ENCODE data around the gene PCP2. TPM values are rescaled to one million over a fixed set of nuclear protein-coding genes. Genes with fewer than 3 reads are reported as not detected.

PCP2 gene
- total and polyA plus RNA-seq, 2 of the 13 experiments (the other 11 are each of a cell fraction or from before 2014, with no cell fraction given), result 0.62 TPM; not detected in 1

DNA sequence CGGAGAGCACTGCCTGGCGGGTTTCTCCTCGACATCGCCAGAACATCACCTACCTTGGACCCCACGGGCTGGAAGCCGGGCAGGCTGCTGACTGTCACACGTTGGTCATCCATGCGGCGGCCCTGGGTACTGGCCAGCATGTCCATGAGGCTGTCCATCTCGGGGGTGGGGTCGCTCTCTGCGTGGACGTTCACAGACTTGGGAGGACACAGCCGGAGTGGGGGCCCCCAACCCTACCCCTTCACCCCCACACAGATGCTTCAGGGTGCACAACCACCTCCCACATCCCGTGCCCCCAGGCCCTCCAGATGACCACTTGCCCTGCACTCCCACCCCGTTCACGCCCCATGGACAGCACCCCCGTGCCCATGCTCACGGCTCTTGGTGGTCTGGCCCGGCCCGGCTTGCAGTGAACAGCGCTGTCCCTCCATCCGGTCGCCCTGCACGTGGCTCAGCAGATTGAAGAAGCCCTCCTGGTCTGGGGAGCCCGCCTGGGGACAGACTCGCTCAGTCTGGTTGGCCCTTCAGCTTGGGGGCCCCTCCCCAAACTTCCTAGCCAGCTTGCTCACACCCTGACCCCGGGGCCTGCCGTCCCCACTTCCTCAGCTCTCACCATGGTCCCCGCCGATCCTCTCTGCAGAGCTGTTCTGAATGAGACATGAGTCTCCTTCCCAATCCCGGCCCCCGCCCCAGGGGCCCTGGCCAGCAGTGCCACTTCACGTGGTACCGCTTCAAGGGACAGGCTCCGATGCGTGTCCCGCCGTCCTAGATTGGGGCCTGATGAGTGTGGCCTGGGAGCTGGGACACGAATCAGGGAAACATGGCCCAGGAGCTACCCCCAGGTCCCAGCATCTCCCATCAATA, 947 bp downstream of the PCP2 start:
- FAIRE-seq, result no peak
- H3K36me3 ChIP-seq (replicated peaks in 1 of 2; ENCODE audit: control insufficient read depth in 1 of 2, insufficient read depth in 2 of 2, low read length in 2 of 2), result peaks cover 0 to 1% of the 10 kb centered on the region in 2 experiments; a peak in 1 of 5 replicates
- H3K4me2 ChIP-seq (ENCODE audit: low read depth, low read length), result no peak overlapping the region
- WGBS (ENCODE audit: low lambda C conversion rate), result 94% methylated on average over 12 of the region's 40 CpGs
- peaks cover 33% of the 10 kb centered on the region for H3K79me2 ChIP-seq (ENCODE audit: insufficient read depth, low read length)
- no peak overlapping the region for H3K27ac ChIP-seq (ENCODE audit: extremely low read length, insufficient read depth, low read length)
- intact Hi-C loops (cut with micrococcal nuclease; ENCODE audit: unreplicated experiment), result no loop called here
- no peak overlapping the region for H3K9ac ChIP-seq (ENCODE audit: insufficient read depth, low read depth, low read length)
- POLR2A ChIA-PET, result interaction anchor here (1.2 to 1.5 kb wide), 2 partner anchors 9 to 14 kb away, joined by 3 to 4 read pairs; no protein-coding TSS in a partner anchor
- no peak for ATAC-seq
- CTCF ChIA-PET (ENCODE audit: low intra/inter-chr PET ratio, low total read pairs), result no interaction called here
- no peak for DNase-seq (ENCODE audit: low spot score)
- no peaks in the 10 kb centered on the region; a peak in 1 of 5 replicates for H3K27me3 ChIP-seq (ENCODE audit: control insufficient read depth in 1 of 2, insufficient read depth in 2 of 2, low read length in 2 of 2)
- peaks cover 36% of the 10 kb centered on the region for H3K4me1 ChIP-seq (ENCODE audit: insufficient read depth, low read length)
- H3K9me3 ChIP-seq (ENCODE audit: low read length), result no peaks in the 10 kb centered on the region
- TF ChIP-seq BCL6 (CRISPR knock-in tag; IDR thresholded peaks at IDR 0.05) (no peak), AGO2 (optimal IDR thresholded peaks at IDR 0.05; ENCODE audit: low read depth, low read length) (peak; percentile 23)
- H3K4me3 ChIP-seq (replicated peaks in 1 of 3; ENCODE audit: insufficient read depth in 1 of 3, low read depth in 2 of 3, low read length in 3 of 3), result no peak overlapping the region
- H4K20me1 ChIP-seq (ENCODE audit: insufficient read depth, low read length), result no peaks in the 10 kb centered on the region
- in situ Hi-C loops (cut with HindIII; ENCODE audit: extremely low pct_ligation_motif_present, low pct_unique_long_range_greater_than_20kb), result no loop called here
- BruUV-seq (replicated peaks), result no TSS peak
- no peak overlapping the region for H2AFZ ChIP-seq (ENCODE audit: low read length)

DNA sequence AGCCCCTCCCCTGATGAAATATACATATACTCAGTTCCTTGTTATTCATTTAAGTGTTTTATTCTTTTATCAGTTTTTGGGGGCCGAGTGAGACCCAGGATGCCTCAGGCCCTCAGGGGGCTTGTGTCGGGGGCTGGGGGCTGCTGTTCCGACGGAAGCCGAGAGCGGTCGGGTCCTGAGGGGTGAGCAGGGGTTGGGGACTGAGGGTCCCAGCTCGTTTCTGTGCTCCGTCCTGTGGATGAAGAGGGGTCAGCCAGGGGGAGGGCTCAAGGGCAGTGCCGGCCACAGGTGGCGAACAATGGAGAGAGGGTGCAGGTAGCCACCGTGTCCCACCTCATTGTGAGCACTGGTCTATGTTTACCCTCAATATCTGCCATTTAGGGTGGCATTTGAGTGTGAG, 1.9 kb downstream of the PCP2 start:
- Histone ChIP-seq H3K9me3 (ENCODE audit: low read length) (no peaks in the 10 kb centered on the region), H3K36me3 (replicated peaks in 1 of 2; ENCODE audit: control insufficient read depth in 1 of 2, insufficient read depth in 2 of 2, low read length in 2 of 2) (peaks cover 4 to 7% of the 10 kb centered on the region in 2 experiments; a peak in 4 of 5 replicates), H3K4me3 (replicated peaks in 1 of 3; ENCODE audit: insufficient read depth in 1 of 3, low read depth in 2 of 3, low read length in 3 of 3) (no peak overlapping the region), H3K4me1 (ENCODE audit: insufficient read depth, low read length) (peaks cover 35% of the 10 kb centered on the region), H3K27me3 (ENCODE audit: control insufficient read depth in 1 of 2, insufficient read depth in 2 of 2, low read length in 2 of 2) (no peaks in the 10 kb centered on the region; a peak in 1 of 5 replicates), H2AFZ (ENCODE audit: low read length) (no peak overlapping the region), H4K20me1 (ENCODE audit: insufficient read depth, low read length) (no peaks in the 10 kb centered on the region), H3K9ac (ENCODE audit: insufficient read depth, low read depth, low read length) (no peak overlapping the region), H3K79me2 (ENCODE audit: insufficient read depth, low read length) (peaks cover 38% of the 10 kb centered on the region), H3K27ac (ENCODE audit: extremely low read length, insufficient read depth, low read length) (no peak overlapping the region), H3K4me2 (ENCODE audit: low read depth, low read length) (no peak overlapping the region)
- FAIRE-seq, result no peak
- TF ChIP-seq, protein P1, sequence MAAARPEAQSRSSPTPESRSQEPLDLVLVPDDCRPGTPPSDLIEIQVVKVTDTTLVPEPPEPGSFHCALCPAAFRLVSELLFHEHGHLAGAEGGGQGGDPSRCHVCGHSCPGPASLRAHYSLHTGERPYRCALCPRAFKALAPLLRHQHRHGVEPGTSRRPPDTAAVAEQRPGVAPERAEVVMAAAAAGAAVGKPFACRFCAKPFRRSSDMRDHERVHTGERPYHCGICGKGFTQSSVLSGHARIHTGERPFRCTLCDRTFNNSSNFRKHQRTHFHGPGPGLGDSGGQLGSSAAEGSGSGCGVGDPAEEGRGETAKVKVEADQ (CRISPR knock-in tag; IDR thresholded peaks at IDR 0.05; ENCODE audit: borderline replicate concordance), result no peak
- TF ChIP-seq ZNF326 (CRISPR knock-in tag; IDR thresholded peaks at IDR 0.05; ENCODE audit: borderline replicate concordance), result no peak
- no peak for TF ChIP-seq ZBTB20 (CRISPR knock-in tag; IDR thresholded peaks at IDR 0.05; ENCODE audit: borderline replicate concordance, low read depth)
- no peak for TF ChIP-seq GZF1 (CRISPR knock-in tag; IDR thresholded peaks at IDR 0.05)
- TF ChIP-seq SATB2 (CRISPR knock-in tag; IDR thresholded peaks at IDR 0.05), result no peak
- no peak for TF ChIP-seq YY1 (IDR thresholded peaks at IDR 0.05; ENCODE audit: insufficient read depth, insufficient replicate concordance, low read depth, low read length)
- no peak for TF ChIP-seq ARNT2 (CRISPR knock-in tag; IDR thresholded peaks at IDR 0.05; ENCODE audit: low read depth)
- no peak for TF ChIP-seq ZNF660 (CRISPR knock-in tag; IDR thresholded peaks at IDR 0.05; ENCODE audit: borderline replicate concordance, low read depth)
- no peak for TF ChIP-seq BCL6 (CRISPR knock-in tag; IDR thresholded peaks at IDR 0.05)
- no peak for TF ChIP-seq ZSCAN12 (CRISPR knock-in tag; IDR thresholded peaks at IDR 0.05)
- no peak for TF ChIP-seq HHEX (CRISPR knock-in tag; IDR thresholded peaks at IDR 0.05)
- no peak for TF ChIP-seq HMGA1 (CRISPR knock-in tag; conservative IDR thresholded peaks at IDR 0.05)
- no peak for TF ChIP-seq PHF21A (CRISPR knock-in tag; IDR thresholded peaks at IDR 0.05)
- TF ChIP-seq ZNF501 (CRISPR knock-in tag; IDR thresholded peaks at IDR 0.05), result no peak
- no peak for TF ChIP-seq SP1 (IDR thresholded peaks at IDR 0.05)
- no peak for TF ChIP-seq SP1 (CRISPR knock-in tag; IDR thresholded peaks at IDR 0.05)
- POLR2A ChIA-PET, result no interaction called here
- no peak for DNase-seq (ENCODE audit: low spot score)
- intact Hi-C loops (cut with micrococcal nuclease; ENCODE audit: unreplicated experiment) (no loop called here), in situ Hi-C loops (cut with HindIII; ENCODE audit: extremely low pct_ligation_motif_present, low pct_unique_long_range_greater_than_20kb) (no loop called here)
- CTCF ChIA-PET (ENCODE audit: low intra/inter-chr PET ratio, low total read pairs), result no interaction called here
- ATAC-seq, result no peak
- no TSS peak for BruUV-seq (replicated peaks)
- 95% methylated on average over 12 of the region's 12 CpGs for WGBS (ENCODE audit: low lambda C conversion rate)
